Psoas muscle (tissue), 8 donors: ENCODE measurements around the gene DERL3. TPM values are rescaled to one million over a fixed set of nuclear protein-coding genes. Genes with fewer than 3 reads are reported as not detected.

Source experiments
- ATAC-seq, 4 donors: fragments of 200-7000 bp; cut with Tn5 transposase; one replicate each; pipeline ENCODE4 v1.9.1; 2020; ENCODE audit warnings: moderate library complexity in 3 of 4, mild to moderate bottlenecking in 2 of 4
- DNase-seq, 2 donors: peaks; one replicate each; pipeline ENCODE4 v3.0.0-alpha.2; 2020
- H3K27ac ChIP-seq: fragments of 200-600 bp; one replicate; pipeline ENCODE4 v1.8.0; 2022
- H3K27me3 ChIP-seq, 3 donors: fragments of 200-600 bp in 1 of 3; one replicate each; pipeline versions ENCODE4 v1.6.1 to v1.8.0; 2013 to 2022; ENCODE audit warnings: low read length in 2 of 3, mild to moderate bottlenecking in 2 of 3, moderate library complexity in 1 of 3; ENCODE audit not compliant: insufficient read depth in 3 of 3
- H3K36me3 ChIP-seq, 2 donors: fragments of 200-600 bp in 1 of 2; one replicate each; pipeline versions ENCODE4 v1.6.1 to v1.8.0; 2013 to 2022; ENCODE audit warnings: low read depth in 1 of 2, mild to moderate bottlenecking in 1 of 2, moderate library complexity in 1 of 2; ENCODE audit not compliant: insufficient read depth in 1 of 2
- H3K4me1 ChIP-seq: fragments of 200-600 bp; one replicate; pipeline ENCODE4 v1.8.0; 2022
- H3K4me3 ChIP-seq: fragments of 200-600 bp; one replicate; pipeline ENCODE4 v1.8.0; 2022; ENCODE audit warnings: mild to moderate bottlenecking
- H3K9me3 ChIP-seq: fragments of 200-600 bp; one replicate; pipeline ENCODE4 v1.8.0; 2022
- CTCF ChIP-seq: fragments of 200-600 bp; IDR thresholded peaks from one replicate; pipeline ENCODE4 v1.8.0; 2022; ENCODE audit warnings: antibody characterized with exemption
- WGBS, 3 donors: extraction: QIAGEN DNeasy Blood & Tissue Kit; methylation state at CpG; one replicate each; pipeline versions ENCODE4 v1.1.6 to v1.1.7; 2013; 5-methylcytosine and 5-hydroxymethylcytosine counted together
- intact Hi-C, 2 donors: fragments of 100-400 bp; cut with DNase I; formaldehyde crosslinking; loops; one replicate each; pipeline versions ENCODE4 v1.11.0 to v1.14.2; 2022
- polyA plus RNA-seq, 3 donors: library from polyadenylated mRNA; stranded (reverse); fragments of 200-250 nt; gene quantifications; one replicate each; pipeline ENCODE4 v1.2.3, GENCODE V29; 2013
- total RNA-seq, 4 donors: library from RNA; stranded (reverse); fragmentation: NEBNext Ultra II Directional in 2 of 4; extraction: Animal tissue kit (Norgen Biotek cat#: 25700) in 2 of 4; gene quantifications; one replicate each; pipeline versions ENCODE4 v1.2.1 to v1.2.4, GENCODE V29; 2021 to 2023
- donor health status: healthy with polysubstance abuse.
- donor health status: DM: no; HTN: no; CAD: no; lungs with moderate emphysema.
- donor health status: Bipolar disorder and iron deficiency.
- donor health status: healthy.
- donor health status: DM: yes; HTN: yes; CAD: no.
- donor health status: DM: no; HTN: no; CAD: no.
- donor health status: DM: no; HTN: no; CAD: no.
- donor health status: DM: yes; HTN: yes; CAD: no.

Gene DERL3
- total and polyA plus RNA-seq, 7 donors = 0.22 to 4.4 (median 0.92) TPM

- Histone ChIP-seq H3K27me3 (no peaks in the 10 kb centered on the region), H3K9me3 (no peaks in the 10 kb centered on the region), H3K27ac (no peak overlapping the region), H3K4me1 (peaks cover 21% of the 10 kb centered on the region), H3K36me3 (peaks cover 2 to 55% of the 10 kb centered on the region in 2 donors), H3K4me3 (no peak overlapping the region)
- no peak for TF ChIP-seq CTCF
- ATAC-seq = peak in 1 of 4 donors; percentile 9
- intact Hi-C loops = no loop called here
- WGBS, 3 donors = 82 to 83% (median 83%) methylated on average over 25 of the region's 25 CpGs
- DNase-seq = no peak
Measured at GRCh38 chr22:23791738-23792645, 46.8 kb downstream of the DERL3 start.

DNA sequence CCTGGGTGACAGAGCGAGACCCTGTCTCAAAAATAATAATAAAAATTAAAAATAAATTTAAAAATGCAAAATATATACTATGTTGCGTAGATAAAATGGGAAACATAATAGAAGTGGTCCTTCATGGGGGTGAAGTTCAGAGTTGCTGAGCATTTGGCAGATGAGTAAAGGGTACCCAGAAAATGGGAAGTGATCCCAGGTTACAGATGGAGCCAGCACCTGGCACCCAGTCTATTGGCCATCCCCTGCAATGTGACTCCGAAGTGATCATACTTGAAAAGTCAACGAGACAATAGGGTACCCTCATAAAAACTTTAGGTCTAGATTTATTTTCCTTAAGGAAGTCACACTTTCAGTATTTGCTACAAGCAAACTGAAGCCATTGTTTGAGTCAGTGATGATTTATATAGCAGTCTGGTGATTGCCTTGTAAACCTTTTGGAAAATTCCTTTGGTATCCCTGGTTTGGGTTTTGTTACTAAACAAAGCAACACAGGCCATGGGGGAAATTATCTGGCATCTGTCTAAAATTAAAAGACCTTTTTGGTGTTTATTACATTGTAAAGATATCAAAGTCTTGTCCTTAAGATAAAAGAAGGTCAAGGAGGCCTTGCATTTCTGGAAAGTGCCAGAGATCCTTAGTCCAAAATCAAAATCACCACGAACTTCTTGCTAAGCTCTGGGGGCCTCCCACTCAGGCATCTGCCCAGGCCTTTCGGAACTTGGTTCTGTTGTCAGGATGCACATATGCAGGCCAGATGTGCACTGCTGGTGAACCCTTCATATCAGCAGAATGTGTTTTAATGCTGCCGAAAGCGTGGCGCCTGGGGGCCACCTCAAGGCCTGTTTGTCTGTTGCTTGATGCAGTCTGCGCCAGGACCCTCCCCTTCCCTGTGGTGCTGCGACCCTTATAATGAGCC, 47.7 kb downstream of the DERL3 start:
- Histone ChIP-seq H3K27ac (no peak overlapping the region), H3K4me1 (peaks cover 26% of the 10 kb centered on the region), H3K9me3 (no peaks in the 10 kb centered on the region), H3K36me3 (peaks cover 2 to 48% of the 10 kb centered on the region in 2 donors), H3K4me3 (no peak overlapping the region), H3K27me3 (no peaks in the 10 kb centered on the region)
- ATAC-seq (no peak), DNase-seq (no peak)
- no peak for TF ChIP-seq CTCF
- intact Hi-C loops = no loop called here
- 57 to 67% (median 66%) methylated on average over 11 of the region's 11 CpGs for WGBS, 3 donors

DNA sequence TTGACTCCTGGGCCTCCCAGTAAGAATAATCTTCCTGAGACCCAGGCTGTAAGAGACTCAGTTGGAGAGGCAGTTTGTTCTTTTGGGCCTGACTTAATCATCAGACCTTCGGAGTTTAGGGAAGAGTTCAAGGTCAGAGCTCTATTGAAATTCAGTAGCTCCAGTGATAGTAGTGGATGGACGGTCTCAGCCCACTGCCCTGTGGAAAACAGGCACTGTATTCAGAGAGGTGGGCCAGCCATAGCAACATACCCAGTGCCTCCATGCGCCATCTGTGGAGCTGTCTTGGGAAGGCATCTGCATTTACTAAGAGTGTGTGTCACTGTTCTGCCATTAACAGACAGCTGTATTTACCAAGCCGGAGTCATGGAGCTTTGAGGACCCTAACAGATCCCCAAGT, 49.2 kb downstream of the DERL3 start:
- Histone ChIP-seq H3K4me3 (no peak overlapping the region), H3K27ac (peak overlapping the region; percentile 2), H3K36me3 (peaks cover 2 to 33% of the 10 kb centered on the region in 2 donors), H3K9me3 (no peaks in the 10 kb centered on the region), H3K4me1 (peaks cover 32% of the 10 kb centered on the region), H3K27me3 (no peaks in the 10 kb centered on the region)
- intact Hi-C loops = loop anchor here (5.0 kb wide), 3 partner anchors 33 to 58 kb away; no protein-coding TSS in a partner anchor
- DNase-seq = peak in 1 of 2 donors; percentile 19
- no peak for TF ChIP-seq CTCF
- WGBS, 3 donors = 74 to 86% (median 82%) methylated on average over 4 of the region's 4 CpGs
- no peak for ATAC-seq

- ATAC-seq (no peak), DNase-seq (no peak)
- intact Hi-C loops = loop anchor here (5.0 kb wide), 3 partner anchors 33 to 58 kb away; no protein-coding TSS in a partner anchor
- 53 to 71% (median 58%) methylated on average over 4 of the region's 4 CpGs for WGBS, 3 donors
- peak overlapping the region; percentile 2 for H3K27ac ChIP-seq
- H3K9me3 ChIP-seq = no peaks in the 10 kb centered on the region
- H3K27me3 ChIP-seq = no peaks in the 10 kb centered on the region
- peaks cover 32% of the 10 kb centered on the region for H3K4me1 ChIP-seq
- no peak overlapping the region for H3K4me3 ChIP-seq
- H3K36me3 ChIP-seq = peaks cover 0 to 28% of the 10 kb centered on the region in 2 donors
- no peak for TF ChIP-seq CTCF
Measured at GRCh38 chr22:23789121-23789520, 49.7 kb downstream of the DERL3 start.
